COLO668 (cell line): ENCODE data around the gene BFSP1.
A peak's percentile ranks its signal among the peaks of the same experiment; 100 is the strongest.

ENCODE experiments used
- DNase-seq: peaks from one replicate; lab custom pipeline; 2025; ENCODE audit not compliant: unreplicated experiment; lab: John Stamatoyannopoulos, UW

BFSP1 gene

DNA sequence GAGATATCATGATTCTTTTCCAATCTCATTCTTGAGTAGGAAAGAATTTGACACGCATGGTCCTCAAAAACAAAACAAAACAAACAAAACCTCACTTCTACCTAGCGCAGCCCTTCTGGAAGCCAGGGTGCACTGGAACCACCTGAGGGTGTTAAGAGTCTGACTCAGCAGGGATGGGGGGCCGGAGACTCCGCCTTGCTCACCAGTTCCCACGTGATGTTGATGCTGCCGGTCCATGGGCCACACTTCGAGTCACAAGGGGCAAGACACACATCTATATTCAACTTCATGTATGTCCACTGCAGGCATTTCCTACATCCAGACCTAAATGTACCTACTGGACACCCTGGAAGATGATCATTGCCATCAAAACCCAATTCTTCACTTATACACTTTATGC, 30.4 kb downstream of the BFSP1 start:
- no peak for DNase-seq

DNA sequence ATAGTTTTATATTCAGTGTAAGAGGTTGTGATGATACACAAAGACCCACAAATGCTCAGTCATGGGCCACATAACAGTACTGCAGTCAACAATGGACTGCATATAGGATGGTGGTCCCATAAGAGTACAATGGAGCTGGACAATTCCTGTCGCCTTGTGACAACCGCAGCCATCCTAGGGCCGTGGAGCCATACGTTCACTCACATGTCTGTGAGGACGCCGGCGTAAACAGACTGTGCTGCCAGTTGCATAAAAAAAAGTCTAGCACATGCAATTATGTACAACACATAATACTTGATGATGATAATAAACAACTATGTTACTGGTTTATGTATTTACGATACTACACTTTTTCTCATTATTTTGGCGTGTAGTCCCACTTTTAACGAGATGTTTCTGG, 30.9 kb downstream of the BFSP1 start:
- DNase-seq, result no peak

DNA sequence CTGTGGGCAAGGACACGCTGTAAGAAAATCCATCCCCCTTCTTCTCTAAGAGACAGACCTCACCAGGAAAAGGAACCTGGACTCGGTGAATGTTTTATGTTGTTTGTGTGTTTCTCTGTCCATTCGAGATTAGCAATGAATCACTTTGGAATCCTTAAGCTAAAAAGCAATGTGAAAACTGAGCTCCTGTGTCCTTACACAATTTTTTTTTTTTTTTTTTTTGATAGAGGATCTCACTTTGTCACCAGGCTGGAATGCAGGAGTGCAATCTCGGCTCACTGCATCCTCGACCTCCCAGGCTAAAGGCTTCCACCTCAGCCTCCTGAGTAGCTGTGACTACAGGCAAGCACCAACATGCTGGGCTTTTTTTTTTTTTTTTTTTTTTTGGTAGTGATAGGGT, 32.1 kb downstream of the BFSP1 start:
- no peak for DNase-seq

DNA sequence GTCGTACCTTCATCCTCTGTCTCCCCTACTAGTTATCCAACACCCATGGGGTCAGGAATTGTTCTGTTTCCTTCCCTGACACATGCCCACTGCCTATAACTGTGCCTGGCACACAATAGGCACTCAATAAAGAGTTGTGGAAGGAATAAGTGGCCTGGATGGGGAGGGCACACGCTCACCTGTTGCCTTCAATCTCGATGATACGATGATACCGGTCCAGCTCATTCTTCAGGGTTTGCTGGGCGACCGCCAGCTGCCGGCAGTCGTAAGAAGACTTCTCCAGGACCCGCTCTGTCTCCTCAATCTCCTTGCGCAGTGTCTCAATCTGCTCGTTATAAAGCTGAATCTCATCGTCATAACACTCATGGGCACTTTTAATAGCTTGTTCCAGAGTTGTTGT, 32.5 kb downstream of the BFSP1 start:
- DNase-seq, result no peak

DNA sequence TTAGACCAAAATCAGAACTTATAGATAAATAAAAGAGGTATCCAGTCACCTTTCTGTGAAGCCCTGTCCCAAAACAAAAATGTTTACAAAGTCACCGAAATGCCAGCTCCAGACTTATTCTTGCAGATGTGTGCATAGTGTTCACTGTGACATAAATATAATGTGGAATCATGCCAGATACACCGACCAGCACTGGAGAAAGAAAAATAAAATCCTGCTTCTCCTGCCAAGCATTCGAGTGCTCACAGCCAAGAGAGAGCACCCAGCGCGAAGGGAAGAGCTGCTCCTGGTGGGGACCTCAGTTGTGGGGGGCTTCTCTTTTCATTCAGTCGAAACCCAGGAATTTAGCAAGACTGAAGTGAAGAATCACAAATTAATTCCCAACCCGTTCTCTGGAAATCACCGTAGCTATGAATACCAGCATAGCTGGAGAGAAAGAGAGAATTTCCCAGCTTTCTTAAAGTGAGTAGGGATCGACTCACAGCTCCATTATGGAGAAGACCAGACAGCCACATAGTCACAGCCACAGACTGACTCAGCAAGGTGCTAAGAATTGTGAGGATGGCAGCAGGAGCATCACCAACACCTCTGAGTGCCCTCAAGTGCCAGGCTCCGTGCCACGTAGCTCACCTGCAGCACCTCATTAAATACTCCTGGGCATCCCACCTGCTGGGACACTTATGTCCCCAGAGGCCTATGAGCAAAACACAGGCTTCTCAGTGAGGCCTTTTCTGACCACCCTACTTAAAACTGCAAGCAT, 33.2 kb downstream of the BFSP1 start:
- no peak for DNase-seq

DNA sequence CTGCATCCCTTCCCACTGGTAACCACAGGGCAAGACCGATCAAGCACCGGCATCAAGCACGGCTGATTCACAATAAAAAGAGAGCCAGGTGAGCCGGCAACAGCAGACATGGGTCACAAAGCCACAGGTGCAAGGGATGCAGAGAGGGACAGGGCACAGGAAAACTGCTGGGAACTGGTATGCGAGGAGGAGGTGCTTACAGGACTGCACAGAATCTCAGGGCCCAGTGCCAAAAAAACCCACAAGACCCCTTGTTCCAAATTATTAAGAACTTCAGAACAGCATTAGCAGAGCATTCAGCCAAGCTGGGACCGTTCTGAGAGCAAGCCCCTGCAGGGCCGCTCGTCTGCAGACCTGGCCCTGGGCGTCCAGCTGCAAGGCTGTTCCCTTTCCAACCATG, 35.4 kb downstream of the BFSP1 start:
- DNase-seq, result no peak

DNA sequence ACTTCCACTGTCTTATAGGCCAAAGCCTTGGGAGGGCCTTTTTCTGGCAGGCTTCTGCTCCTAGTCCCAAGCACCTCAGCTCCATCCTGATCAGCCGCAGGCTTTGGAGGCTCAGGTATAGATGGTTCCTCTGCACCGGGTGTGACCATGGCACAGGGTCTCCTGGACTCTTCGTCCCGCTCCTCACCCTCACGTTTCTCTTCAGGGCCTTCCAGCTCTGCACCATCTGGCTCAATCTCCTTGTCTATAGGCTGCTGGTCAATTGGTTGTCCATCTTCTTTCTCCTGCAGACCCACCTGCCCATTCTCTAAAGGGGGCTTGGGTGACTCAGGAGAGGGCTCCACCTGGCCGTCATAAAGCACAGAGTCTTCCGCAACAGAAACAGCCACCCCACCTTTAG, 37.0 kb downstream of the BFSP1 start:
- DNase-seq, result no peak

DNA sequence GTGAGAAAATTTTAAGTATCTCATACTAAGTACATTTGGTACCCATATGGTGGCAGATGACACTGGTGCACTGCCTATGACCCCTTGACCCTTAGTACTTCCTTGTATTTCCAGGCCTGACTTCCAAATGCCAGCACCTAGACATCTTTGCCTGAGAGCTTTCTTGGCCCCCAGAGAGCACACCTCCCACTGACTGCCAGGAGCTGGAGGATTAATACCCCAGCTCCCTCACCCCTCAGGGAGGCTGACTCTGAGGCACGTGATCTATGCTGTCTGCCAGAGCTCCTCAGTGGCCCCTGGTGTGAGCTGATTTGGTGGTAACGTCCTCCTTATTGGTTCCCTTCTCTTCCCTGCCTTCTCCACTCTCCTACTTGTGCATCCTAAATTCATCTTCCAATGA, 38.0 kb downstream of the BFSP1 start:
- no peak for DNase-seq

DNA sequence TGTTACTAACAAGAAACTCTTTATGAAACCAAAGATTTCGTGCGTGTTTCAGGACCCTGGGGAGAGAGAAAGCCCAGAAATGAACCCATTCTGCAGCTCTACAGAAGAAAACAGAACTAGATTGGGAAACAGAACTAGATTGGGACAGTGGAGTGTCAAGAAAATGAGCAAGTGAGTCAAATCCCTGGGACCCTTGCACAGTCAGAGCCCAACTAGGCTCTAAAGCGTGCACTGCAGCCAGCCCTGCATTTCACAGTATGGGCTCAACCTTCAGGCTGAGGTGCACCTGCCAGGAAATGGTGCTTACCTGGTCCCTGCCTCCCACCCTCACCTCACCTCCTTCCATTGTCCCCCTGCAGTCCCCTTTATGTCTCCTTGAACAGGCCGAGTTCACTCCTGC, 39.7 kb downstream of the BFSP1 start:
- DNase-seq, result no peak

DNA sequence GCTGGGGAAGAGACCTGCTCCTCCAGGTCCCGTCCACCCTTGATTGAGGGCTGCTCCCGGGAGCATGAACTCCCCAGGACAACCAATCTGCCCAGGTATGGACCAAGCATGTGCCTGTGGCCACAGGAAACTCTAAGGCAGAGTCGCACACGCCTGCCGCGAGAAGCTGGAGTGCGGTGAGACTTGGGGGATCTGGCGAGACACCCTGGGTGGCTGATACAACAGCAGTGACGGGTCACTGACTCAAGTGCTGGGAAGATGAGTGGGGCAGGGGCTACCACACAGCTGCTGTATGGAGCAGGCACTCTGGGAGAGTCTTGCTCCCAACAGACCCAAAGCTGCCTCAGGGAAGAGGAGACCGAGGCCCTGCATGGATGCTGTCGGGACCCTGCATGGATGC, 40.1 kb downstream of the BFSP1 start:
- DNase-seq, result no peak

DNA sequence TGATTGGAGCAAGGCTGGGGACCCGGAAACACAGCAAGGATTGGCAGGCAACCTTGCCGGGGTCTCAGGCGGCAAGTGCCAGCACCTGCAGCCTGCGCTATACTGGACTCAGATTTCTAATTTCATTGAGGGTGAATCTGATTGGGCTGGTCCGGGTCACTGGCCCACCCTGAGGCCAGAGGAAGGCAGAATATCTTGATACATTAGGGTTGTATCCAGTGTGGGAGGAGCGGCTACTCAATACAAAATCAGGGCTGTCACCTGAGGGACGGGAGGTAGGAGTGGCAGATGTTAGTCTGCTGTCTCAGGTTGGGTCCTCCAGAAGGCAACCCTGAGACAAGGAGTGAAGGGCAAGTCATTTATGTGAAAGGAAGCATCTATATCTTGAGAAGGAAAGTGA, 40.7 kb downstream of the BFSP1 start:
- no peak for DNase-seq

DNA sequence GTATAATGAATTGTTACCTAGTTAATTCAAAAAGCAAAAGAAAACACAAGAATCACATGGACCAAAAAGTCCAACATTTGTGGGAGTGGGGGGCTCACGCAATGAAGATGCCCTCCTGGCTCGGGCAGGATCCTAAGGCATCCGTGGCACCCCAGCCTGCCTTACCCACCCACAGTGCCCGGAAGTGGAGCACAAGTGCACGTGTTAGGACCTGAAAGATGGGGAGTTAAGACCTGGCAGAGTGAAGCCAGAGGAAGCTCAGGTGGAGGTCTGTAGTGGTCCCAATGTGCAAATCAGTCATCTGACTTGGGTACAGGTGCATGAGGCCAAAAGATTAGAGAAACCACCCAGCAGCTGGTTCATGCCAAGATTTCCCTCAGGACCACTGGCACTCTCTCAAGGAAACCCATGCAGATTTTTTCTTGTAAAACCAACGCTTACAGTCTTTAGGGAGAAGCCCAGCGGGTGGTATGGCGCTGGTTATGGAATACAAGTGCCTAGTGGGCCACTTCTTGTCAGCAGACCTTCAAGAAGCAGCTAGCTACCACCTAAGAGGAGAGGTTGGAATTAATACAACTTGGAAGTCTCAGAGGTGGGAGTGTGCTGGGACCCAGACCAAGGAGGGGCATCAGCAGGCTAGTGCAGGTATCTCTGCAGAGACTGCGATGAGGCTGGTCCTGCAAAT, 42.1 kb downstream of the BFSP1 start:
- no peak for DNase-seq

DNA sequence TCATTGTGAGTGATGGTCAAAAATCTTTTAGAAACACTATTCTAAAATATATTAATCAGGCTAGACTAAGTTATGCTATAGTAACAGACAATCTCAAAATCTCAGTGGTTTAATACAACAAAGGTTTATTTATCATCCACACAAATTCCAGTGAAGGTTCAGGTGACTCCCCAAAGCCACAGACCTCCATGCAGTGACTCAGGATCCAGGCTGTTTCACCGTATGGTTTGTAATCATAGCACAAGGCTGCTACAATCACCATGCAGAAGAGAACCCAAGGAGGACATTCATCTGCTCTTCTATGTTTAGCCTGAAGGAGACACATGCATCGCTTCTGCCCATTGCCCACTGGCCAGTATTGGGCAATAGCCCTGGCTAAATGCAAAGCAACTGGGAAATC, 46.2 kb downstream of the BFSP1 start:
- no peak for DNase-seq

DNA sequence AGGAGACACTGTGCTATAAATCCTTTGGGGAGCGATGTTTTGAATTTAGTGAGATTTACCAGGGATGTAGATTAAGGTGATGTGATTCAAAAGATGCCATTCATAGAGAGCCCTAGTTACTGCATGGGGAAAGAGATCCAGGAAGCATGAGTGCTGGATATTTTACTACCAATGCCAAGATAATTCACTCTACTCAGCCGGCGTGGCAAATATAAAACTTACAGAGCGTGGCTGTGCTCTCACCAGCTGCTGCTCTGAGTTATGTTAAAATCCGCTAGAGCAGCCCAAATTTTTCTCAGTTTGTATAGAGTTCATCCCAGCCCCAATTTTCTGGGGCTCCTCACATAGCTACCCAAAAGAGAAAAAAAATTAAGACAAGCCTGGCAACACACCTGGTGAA, 48.6 kb downstream of the BFSP1 start:
- no peak for DNase-seq

DNA sequence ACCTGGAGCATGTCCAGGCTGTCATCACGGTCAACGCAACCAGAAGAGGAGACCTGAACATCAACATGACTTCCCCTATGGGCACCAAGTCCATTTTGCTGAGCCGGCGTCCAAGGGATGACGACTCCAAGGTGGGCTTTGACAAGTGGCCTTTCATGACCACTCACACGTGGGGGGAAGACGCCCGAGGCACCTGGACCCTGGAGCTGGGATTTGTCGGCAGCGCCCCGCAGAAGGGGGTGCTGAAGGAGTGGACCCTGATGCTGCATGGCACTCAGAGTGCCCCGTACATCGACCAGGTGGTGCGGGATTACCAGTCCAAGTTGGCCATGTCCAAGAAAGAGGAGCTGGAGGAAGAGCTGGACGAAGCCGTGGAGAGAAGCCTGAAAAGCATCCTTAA, 49.5 kb downstream of the BFSP1 start:
- DNase-seq, result no peak

DNA sequence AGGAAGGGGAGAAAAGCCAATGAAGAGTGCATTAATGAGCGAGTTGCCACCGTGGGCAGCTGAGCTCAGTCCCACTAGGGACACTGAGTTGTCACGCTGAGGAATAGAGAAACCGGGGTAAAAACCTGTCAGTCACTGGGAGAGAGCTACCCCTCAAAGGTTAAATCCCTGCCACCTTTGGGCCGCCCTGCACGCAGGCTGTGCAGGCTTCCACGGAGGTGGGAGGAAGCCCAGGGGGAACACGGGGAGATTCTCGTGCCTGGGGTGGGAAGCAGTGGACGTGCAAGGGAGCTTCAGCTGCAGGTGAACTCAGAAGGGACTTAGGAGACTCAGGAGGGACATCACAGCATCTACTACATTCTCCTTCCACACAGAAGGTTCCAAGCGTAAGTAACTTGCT, 50.5 kb downstream of the BFSP1 start:
- DNase-seq, result no peak

DNA sequence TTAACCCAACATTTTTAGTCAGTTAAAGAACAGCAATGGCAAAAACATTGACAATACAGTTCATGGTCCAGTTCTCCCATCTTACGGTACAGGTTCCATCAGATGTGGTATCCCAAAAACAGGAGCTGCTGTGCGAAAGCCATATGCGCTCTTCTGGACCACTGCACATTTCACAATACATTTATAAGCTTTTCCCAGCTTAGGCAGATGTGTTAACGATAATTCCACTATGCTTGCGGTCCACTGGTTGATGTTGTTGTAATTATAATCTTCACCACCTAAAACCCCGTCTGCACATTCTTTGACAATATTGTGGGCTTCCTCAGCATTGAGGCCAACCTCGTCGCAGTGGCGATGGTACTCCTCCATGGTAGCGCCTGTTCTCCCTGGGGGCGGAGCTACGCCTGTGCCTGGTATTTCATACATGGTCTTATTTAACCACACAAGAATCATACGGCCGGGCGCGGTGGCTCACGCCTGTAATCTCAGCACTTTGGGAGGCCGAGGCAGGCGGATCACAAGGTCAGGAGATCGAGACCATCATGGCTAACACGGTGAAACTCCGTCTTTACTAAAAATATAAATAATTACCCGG, 52.0 kb downstream of the BFSP1 start:
- DNase-seq, result no peak

DNA sequence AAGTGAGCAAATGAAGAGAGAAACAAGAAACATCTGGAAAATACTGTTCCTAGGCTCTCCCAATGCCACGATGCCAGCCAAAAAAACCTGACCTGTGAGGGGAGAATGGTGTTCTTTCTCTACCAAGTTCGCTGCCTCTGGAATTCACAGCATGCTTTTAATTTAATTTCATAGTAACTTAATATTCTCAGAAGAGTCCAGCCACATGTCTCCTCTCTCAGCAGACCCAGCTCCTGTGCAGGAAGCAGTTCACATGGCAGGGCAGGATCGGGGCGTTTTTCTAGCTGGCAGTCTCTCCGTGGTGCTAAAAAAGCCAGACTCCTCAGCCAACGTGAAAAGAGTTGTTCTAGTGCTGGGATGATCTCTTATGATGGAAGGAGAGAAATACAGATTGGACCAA, 57.5 kb downstream of the BFSP1 start:
- no peak for DNase-seq

DNA sequence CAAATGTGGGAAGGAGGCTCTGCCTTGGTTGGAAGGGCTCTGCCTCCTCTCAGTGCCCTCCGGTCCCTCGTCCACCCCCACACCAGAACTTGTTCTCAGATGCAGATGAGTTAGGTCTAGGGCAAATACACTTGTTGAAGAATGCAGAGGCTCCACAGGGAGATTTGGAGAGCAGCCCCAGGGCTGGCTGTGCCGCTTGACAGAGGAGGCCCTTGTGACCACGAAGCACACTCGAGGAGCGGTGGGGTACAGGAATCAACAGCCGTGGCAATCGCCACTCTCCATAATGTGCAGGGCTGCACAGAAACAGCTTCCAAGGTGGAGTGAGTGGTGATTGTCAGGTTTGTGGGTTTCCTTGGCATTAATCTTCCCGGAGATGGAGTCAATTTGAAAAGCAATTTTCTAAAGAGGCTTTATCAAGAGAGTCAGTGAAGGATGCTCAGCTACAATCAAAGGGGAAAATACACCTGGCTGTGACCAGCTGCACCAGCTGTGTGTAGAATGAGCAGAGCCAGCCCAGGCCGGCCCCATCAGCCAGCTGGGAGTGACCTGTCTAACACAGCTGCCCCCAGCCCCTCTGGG, 59.5 kb downstream of the BFSP1 start:
- peak; percentile 52 for DNase-seq

DNA sequence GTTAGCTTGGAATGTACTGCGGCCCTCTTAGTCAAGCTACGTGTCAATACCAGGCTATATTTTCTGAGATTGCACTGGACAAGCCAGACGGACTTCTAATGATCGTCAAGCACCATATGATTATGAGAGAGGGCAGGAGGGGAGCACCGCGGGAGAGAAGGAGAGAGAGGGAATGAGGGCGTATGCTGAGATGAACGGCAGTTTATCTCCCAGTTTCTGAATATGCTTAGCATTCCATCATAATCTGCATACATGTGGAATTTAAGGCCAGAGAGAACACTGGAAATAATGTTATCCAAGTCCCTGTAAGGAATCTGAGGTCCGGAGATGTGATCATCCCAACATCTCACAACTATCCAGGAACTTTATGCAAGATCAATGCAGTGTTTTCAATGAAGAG, 60.2 kb downstream of the BFSP1 start:
- no peak for DNase-seq

DNA sequence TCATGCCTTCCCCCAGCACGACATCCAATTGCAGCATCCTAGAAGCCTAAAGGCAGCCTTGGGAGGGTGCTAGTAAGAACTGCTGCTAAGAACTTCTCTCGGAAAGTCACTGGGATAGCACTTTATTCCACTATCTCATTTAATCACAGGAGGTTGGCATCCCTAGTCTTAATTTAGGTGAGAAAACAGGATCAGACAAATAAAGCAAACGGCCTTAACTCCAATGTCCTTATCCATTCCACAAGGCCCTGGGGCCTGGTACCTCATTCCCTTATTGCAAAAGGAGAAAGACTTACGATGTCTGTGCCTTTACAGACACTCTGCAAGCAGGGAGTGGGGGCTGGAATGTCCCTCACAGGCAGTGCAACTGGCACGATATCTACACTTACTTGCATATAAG, 60.7 kb downstream of the BFSP1 start:
- DNase-seq, result no peak
